Heart left ventricle (tissue), 13 donors: ENCODE measurements around the gene HES5.

Experiments
- CTCF ChIP-seq, 12 donors: fragments of 200-600 bp; sonication (generic) in 4 of 12; IDR thresholded peaks; one replicate each; pipeline versions ENCODE4 v1.5.0 to v1.8.0; 2018 to 2022; ENCODE audit warnings: antibody characterized with exemption in 12 of 12, mild to moderate bottlenecking in 5 of 12
- POLR2A ChIP-seq, 2 donors: fragments of 450-650 bp; IDR thresholded peaks; one replicate each; pipeline ENCODE4 v1.6.1; 2017; ENCODE audit warnings: antibody characterized with exemption in 2 of 2, mild to moderate bottlenecking in 2 of 2, moderate library complexity in 2 of 2
- donor health status: ischemic (EF 13 %, LVEDD 7.1; RV severe dilation, severe dysfunction).
- donor health status: DM: no; HTN: yes; CAD: no.
- donor health status: DM: no; HTN: no; CAD: no.
- donor health status: ischemic (EF 25% LVEDD 6.9; RV normal size, moderate dysfunction).
- donor health status: ischemic (EF 25% LVEDD 5.7; RV mildly dilated, moderate dysfunction).
- donor health status: ischemic (EF 35%, LVEDD 5.7; RV mildly dilated, moderate dysfunction).
- donor health status: nonischemic (EF 11% LVEDD 7.7; RV severe dilation, severe dysfunction).
- donor health status: DM: yes; HTN: yes; CAD: no.
- donor health status: PGD.
- donor health status: ischemic (EF 29% LVEDD 5.4; RV normal size, mild dysfunction).
- donor health status: nonischemic (EF 23%, LVEDD 6.1; RV moderate dilation, normal function).

GRCh38 chr1:2516124-2516523 lies 13.9 kb downstream of the HES5 start:
- TF ChIP-seq CTCF (IDR thresholded peaks at IDR 0.05) (no peak), POLR2A (IDR thresholded peaks at IDR 0.05) (no peak)
